Activated CD4-positive, alpha-beta T cell treated with anti-CD3 and anti-CD28 coated beads, Interleukin-2, amount 50 U/mL, for 48 hours (primary cell): ENCODE data around the gene TEX54.
"Not testable (repeated sequence)": the region's sequence is repeated elsewhere in the genome, so short reads cannot be mapped to it uniquely, and the experiment has no call there.

Experiments
- DNase-seq, 2 experiments: peaks; one replicate each; pipeline ENCODE4 v3.0.0-alpha.2; 2020

Gene TEX54

DNA sequence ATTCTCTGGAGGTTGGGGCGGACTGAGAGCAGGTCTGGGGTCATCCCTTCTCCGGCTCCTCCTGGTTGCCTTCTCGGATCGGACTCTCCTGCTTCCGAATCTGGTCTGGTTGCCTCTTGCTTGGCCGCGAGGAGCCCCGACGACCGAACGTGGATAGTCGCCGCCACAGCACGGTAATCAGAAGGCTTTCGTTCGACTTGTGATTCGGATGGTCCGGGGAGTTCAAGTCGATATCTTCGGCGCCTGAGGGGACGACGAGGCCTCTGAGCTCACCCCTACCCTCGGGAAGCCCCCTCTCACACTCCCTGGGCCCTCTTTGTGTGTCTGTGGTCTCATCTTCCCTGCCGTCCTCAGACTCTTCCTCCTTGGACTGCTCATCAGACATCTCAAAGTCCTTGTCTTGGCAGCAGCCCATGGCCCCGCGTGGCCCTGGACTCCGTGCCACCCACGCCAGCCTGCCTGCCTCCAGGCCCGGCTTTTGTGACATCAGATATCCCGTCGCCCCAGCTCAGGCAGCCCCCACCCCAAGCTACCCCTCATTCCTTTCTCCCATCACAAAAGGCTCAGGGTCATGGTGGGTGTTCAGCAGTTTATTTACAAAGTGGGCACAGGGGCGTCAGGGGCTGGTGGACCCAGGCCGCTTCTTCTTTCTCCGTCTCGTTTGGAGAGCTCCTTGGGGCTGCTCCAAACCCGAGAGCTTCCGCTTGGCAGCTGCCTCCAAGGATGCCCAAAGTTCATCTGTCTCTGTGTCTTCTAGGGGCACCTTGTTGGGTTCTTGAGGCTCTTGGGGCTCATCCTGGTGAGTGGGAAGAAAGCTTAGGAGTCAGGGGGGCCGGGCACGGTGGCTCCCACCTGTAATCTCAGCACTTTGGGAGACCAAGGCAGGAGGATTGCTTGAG lies at the start of gene TEX54:
Gene TEX54, minus strand, starts transcription at position 506 of the 899 bp plus-strand sequence.
- no peak for DNase-seq

DNA sequence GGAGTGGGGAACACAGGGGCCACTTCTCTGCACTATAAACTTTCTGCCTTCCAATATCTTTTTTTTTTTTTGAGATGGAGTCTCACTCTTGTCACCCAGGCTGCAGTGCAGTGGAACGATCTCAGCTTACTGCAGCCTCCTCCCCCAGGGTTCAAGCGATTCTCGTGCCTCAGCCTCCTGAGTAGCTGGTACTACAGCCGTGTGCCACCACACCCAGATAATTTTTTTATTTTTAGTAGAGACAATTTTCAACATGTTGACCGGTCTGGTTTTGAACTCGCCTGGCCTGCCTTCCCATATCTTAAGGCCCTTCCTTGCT lies 49.7 kb upstream of the TEX54 start:
- DNase-seq = no peak

DNA sequence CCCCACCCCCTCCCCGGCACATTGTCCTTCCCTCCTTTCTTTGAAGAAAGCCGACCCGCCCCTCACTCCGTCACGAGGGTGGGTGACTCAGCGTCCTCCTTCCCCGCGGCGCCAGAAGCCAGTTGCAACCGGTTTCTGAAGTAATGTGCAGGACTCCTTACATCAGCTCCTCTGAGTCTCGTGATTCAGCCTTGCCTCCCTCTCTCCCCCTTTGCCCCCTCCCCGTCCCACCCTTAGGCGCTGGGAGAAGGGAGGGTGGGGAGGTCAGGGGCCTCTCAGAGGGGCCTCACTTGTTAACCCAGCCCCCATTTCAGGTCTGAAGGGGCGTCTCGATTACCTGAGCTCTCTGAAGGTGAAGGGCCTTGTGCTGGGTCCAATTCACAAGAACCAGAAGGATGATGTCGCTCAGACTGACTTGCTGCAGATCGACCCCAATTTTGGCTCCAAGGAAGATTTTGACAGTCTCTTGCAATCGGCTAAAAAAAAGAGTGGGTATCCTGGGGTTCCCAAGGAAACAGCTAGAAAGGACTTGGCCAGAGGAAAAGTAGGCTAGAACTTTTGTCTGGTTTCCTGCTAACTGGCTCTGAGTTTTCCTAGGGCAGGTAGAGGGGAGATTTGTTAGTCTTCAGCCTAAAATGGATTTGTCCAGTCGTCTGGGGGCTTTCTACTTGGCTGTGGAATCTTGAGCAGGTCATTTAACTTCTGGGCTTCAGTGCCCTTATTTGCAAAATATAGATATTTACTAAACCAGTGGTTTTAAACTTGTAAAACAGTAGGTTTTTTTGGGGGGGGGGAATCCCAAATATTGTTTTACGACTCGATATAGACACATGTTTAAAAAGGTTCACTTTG lies 49.2 kb upstream of the TEX54 start:
- DNase-seq = peak; percentile 95 to 96

DNA sequence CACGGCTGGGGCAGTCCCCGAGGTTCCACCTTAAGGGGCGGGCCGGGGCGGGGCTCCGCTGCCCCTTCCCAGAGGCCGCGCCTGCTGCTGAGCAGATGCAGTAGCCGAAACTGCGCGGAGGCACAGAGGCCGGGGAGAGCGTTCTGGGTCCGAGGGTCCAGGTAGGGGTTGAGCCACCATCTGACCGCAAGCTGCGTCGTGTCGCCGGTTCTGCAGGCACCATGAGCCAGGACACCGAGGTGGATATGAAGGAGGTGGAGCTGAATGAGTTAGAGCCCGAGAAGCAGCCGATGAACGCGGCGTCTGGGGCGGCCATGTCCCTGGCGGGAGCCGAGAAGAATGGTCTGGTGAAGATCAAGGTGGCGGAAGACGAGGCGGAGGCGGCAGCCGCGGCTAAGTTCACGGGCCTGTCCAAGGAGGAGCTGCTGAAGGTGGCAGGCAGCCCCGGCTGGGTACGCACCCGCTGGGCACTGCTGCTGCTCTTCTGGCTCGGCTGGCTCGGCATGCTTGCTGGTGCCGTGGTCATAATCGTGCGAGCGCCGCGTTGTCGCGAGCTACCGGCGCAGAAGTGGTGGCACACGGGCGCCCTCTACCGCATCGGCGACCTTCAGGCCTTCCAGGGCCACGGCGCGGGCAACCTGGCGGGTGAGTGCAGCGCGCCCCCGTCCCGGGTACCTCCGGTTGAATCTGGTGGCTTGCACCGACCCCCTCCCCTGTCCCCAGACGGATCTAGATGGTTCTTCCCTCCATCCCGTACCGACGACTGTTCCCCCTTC lies 48.4 kb upstream of the TEX54 start, which contains the start of gene SLC3A2:
Gene SLC3A2, plus strand, starts transcription at position 94 of the 776 bp plus-strand sequence. Its CDS starts 128 bp downstream, at position 222.
- peak; percentile 87 to 88 for DNase-seq

DNA sequence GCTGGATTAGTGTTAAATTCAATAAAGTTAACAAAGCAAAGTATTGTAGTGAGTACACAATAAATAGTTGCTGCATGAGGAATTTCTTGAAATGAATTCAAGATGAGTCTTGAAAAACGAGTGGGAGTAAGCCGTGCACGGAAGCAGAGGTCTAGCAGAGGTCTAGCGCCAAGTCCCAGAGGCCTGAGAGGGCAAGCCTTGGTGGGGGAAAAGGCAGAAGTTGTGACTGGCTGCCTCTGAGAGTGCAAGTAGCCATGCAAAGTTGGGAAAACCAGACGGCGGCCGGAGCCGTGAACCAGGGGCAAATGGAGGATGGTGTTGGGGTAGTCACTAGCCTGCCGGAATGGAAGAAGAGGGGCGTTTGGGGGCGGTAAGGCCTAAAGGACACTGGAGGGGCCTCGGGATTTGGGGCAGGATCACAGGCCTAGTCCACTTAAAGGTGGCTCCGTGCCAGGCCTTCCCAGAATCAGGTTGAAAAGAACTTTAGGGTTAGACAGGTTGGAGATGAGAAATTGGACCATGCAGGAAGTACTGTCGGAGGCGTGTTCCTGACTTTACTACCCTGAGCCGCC lies 47.7 kb upstream of the TEX54 start:
- DNase-seq = peak; percentile 64 to 70

DNA sequence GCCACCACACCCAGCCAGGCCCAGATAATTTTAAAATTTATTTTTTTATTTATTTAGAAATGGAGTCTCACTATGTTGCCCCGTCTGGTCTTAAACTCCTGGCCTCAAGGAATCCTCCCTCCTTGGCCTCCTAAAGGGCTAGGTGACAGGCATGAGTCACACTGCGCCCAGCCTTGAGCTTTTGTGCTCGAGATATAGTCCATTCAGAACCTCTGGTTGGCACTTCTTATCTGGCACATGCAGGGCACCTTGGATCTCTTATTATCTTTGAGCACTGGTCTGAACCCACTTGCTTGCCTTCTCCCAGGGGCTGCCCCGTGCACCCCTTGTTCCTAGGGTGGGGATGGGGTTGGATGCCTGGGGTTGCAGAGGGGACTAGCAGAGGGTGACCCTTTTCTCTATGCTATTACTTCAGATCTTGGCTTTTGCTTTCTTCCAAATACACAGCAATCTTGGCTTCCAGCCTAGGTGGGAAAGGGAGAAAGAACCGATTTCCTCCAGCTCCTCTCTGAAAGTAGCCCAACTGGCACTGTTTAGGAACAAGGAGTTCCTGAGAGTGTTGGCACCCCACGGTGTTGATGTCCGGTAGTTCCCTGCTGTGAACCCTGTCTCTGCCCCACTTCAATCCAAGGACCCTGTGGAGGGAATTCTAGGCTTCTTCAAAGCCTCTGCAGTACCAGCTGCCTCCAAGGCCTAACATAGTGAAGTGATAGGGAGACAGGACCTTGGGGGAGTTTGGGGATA lies 46.8 kb upstream of the TEX54 start:
- DNase-seq = no peak

DNA sequence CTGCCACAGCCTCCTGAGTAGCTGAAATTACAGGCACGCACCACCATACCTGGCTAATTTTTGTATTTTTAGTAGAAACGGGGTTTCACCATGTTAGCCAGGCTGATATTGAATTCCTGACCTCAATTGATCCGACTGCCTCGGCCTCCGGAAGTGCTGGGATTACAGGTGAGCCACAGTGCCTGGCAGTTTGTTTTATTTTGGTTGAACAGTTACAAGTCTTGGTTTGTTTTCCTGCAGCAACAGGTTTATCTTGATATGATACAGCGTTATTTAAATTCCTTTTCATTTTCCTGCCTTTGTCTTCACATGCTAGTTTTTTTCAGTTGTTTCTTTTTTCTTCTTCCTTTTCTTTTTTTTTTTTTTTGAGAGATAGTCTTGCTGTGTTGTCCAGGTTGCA lies 44.1 kb upstream of the TEX54 start:
- DNase-seq = no peak

DNA sequence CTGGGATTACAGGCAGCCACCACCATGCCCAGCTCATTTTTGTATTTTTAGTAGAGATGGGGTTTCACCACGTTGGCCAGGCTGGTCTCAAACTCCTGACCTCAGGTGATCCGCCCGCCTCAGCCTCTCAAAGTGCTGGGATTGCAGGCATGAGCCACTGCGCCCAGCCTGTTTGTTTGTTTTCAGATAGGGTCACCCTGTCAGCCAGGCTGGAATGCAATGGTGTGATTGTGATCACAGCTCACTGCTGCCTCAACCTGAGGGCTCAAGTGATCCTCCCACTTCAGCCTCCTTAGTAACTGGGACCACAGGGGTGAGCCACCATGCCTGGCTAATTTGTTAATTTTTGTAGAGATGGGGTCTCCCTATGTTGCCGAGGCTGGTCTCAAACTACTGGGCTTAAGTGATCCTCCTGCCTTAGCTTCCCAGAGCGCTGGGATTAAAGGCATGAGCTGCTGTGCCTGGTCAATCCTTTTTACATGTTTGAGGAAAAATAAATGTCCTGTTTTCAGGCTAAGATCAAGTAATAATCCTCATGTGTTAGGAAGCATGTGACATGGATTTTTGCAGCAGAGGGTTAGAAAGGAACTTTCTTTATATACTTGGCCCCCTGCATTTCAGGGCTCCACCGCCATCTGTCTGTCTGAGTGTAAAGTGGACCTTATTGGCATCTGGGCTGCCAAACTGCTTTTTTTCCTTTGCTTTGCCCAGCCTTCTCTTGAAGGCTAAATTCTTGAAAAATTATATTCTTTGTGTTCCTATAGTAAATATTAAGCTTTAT lies 43.2 kb upstream of the TEX54 start:
- no peak for DNase-seq

DNA sequence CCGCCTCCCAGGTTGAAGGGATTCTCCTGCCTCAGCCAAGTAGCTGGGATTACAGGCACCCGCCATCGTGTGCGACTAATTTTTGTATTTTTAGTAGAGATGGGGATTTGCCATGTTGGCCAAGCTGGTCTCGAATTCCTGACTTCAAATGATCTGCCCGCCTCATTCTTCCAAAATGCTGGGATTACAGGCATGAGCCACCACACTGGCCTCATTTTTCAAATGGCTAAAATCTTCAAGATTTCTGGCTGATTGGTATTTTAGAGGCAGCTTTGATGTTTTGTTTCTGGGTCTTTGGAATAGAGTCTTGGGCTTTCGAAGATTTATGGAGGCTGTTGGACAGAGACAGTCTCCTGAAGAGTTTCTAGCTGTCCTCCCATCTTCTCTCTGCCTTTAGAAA lies 42.2 kb upstream of the TEX54 start:
- DNase-seq = no peak

DNA sequence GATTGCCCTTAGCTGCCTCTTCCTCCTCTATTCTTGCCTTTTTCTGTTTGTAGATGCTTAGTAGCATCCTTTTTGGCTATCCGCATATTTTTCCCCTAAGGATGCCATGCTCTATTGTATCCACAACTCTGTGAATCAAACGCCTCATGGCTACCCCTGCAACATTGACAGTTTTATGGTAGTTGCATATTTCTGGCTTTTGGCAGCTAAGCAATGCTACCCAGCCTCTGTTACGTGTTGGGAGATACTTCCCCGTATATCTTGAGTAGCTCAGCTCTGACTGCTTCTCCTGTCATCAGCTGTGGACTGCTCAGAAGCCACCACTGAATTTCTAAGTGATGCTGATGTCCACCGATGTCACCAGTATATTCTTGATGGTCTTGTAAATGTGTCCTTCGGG lies 33.0 kb upstream of the TEX54 start:
- DNase-seq = no peak

DNA sequence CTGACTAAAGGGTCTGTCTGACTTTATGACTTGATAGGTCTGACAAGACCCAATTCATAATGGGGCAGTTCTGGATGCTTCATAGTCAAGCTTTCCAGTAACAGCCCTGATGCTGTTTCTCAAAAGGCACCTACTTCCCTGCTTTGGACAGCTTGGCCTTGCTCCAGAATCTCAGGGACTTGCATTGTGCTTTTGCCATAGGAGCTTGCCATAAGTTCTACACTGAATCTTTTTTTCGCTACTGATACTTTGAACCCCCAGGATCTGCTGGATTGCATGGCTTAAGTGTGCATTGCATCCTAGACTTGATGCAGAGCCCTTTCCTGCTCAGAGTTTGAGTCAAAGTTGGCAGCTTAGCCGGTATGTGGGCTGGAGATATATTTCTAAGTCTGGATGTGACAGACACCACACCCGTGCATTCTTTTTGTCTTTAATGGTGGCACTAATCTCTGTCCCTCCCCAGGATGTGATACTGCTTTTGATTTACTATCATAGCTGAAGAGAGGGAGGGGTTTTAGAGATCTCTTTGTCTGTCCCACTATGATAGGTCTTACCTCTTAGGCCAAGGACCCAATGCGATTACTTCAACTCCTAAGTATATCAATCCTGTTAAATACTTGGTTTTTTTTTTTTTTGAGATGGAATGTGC lies 31.2 kb upstream of the TEX54 start:
- no peak for DNase-seq

DNA sequence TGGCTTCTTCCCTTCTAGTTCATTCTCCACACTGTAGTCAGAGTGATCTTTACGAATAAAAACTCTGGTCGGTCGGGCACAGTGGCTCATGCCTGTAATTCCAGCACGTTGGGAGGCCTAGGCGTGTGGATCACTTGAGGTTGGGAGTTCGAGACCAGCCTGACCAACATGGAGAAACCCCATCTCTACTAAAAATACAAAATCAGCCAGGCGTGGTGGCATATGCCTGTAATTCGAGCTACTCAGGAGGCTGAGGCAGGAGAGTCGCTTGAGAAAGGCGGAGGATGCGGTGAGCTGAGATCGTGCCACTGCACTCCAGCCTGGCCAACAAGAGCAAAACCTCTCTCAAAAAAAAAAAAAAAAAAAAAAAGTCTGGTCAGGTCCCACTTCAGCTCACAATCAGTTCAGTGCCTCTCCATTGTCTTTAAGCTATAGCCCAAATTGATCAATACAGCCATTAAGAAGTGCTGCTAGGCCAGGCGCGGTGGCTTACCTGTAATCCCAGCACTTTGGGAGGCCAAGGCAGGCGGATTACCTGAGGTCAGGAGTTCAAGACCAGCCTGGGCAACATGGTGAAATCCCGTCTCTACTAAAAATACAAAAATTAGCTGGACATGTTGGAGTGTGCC lies 29.0 kb upstream of the TEX54 start:
- not testable (repeated sequence) for DNase-seq

DNA sequence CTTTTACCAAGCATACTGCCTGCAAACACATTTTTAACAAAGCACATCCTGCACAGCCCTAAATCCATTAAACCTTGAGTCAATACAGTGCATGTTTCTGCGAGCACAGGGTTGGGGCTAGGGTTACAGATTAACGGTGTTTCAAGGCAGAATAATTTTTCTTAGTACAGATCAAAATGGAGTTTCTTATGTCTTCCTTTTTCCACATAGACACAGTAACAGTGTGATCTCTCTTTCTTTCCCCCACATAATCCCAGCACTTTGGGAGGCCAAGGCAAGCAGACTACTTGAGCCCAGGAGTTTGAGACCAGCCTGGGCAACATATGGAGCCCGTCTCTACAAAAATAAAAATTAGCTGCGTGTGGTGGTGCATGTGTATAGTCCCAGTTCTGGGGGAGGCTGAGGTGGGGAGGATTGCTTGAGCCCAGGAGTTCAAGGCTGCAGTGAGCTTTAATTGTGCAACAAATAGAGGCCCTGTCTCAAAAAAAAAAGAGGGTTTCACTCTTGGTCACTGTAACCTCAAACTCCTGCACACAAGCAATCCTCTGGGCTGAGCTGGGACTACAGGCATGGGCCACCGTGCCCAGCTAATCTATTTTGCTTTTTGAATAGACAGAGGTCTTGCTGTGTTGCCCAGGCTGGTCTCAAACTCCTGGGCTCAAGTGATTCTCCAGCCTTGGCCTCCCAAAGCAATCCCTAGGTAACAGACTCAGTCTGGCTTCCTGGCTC lies 28.4 kb upstream of the TEX54 start:
- no peak for DNase-seq

DNA sequence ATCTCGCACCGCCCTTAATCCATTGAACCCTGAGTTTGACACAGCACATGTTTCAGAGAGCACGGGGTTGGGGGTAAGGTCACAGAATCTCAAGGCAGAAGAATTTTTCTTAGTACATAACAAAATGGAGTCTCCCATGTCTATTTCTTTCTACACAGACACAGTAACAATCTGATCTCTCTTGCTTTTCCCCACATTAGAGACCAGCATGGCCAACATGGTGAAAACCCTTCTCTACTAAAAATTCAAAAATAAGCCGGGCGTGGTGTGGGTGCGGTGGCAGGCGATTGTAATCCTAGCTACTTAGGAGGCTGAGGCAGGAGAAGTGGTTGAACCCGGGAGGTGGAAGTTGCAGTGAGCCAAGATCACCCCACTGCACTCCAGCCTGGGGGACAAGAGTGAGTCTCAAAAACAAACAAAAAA lies 26.7 kb upstream of the TEX54 start:
- not testable (repeated sequence) for DNase-seq

DNA sequence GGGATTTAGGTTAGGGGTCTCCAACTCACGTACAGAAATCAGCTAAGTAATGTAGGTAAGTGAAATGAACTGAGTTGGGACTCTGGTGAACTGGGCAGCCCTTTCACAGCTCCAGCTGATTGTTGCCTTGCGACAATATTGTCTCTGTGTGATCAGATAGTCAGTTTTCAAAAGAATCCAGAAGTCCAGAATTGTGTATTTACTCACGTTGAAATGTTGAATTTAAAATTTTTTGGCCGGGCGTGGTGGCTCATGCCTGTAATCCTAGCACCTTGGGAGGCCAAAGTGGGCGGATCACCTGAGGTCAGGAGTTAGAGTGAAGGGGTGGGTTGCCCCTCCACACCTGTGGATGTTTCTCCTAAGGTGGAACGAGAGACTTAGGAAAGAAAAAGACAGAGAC lies 25.6 kb upstream of the TEX54 start:
- DNase-seq = no peak

DNA sequence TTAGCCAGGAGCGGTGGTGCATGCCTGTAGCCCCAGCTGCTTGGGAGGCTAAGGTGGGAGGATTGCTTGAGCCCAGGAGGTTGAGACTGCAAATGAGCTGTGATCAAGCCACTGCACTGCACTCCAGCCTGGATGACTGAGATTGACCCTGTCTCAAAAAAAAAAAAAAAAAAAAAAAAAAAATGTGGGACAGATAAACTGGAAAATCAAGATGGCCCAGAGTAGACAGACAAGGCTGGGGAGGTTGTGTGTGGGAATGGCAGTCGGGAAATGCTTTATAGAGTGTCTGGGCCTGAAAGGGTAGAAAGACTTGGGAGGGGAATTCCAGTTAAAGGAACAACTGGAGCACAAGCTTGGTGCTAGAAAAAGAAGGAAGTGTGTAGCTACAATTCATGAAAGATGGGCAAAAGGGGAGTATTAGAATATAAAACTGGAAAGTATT lies 24.9 kb upstream of the TEX54 start:
- DNase-seq = no peak

DNA sequence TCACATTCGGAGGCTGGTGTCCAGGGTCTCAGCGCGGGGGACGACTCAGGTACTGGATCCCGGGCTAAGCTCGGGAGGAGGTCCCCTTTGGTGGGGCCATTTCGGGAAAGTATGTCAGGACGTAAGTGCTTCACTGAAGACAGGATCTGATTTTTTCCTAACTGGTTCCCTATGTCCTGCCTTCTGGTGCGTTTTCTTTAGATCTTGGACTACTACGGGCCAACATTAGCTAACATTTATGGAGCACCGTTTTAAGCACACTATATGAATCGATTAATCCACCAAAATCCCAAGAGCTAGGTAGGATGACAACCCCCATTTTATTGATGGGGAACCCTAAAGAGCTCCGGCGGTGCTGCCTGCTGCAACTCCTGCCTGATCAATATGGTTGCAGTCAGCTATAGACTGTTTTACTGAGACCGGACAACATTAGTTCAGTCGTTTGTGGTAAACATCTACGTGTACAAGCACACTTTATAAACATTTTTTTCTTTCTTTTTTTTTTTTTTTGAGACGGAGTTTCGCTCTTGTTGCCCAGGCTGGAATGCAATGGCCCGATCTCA lies 23.8 kb upstream of the TEX54 start:
- DNase-seq = no peak

DNA sequence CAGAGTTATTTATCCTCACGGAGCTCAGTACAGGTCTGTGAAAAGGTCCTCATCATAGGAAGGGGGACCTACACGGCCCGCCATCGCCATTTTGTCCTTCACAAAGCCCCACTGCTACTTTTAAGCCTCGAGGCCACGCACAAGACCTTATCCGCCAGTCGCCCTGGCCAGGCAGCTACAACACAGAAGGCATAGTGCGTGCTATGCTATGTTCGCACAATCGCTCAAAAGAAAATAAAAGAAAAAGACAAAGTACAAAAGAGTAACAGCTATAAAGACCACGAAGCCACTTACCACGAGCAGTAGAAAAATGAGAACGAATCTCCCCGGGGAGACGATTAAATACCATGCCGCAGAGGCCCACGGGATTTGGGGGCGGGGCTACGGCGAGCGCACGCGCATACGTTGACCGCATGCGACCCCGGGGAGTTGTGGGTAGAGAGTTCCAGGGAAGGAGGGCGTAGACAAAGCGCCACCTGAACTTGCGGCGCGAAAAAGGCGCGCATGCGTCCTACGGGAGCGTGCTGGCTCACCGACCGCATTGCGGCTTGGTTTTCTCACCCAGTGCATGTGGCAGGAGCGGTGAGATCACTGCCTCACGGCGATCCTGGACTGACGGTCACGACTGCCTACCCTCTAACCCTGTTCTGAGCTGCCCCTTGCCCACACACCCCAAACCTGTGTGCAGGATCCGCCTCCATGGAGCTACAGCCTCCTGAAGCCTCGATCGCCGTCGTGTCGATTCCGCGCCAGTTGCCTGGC lies 23.1 kb upstream of the TEX54 start:
- DNase-seq = peak; percentile 98
